PC-3 (cell line): ENCODE results near the gene RREB1. TPM values are rescaled to one million over a fixed set of nuclear protein-coding genes. Genes with fewer than 3 reads are reported as not detected.

Experiments used
- ATAC-seq: fragments of 200-7000 bp; cut with Tn5 transposase; 2 replicates; pipeline ENCODE4 v1.9.1; 2020; ENCODE audit warnings: mild to moderate bottlenecking, moderate library complexity
- BruUV-seq: library from RNA; stranded (reverse); fragments of 400-500 nt; replicated peaks from 2 replicates; lab custom pipeline; 2021; lab: Mats Ljungman, UMichigan
- CTCF ChIA-PET: fragments of 300-600 bp; sonication (Branson Sonifier 250); formaldehyde crosslinking; loops from one replicate; lab custom pipeline; 2022; ENCODE audit warnings: antibody characterized with exemption; lab: Charles Lee
- POLR2A ChIA-PET: fragments of 300-600 bp; sonication (Branson Sonifier 250); formaldehyde crosslinking; loops from one replicate; lab custom pipeline; 2022; ENCODE audit warnings: antibody characterized with exemption; ENCODE audit not compliant: unreplicated experiment; lab: Charles Lee
- DNase-seq: peaks from one replicate; pipeline ENCODE4 v3.0.0-alpha.2; 2015
- H2AFZ ChIP-seq: fragments of 300-600 bp; sonication (generic); 2 replicates; pipeline ENCODE4 v1.6.0; 2016; ENCODE audit warnings: antibody characterized with exemption, low read length
- H3F3A ChIP-seq: fragments of 300-600 bp; sonication (generic); one replicate; pipeline ENCODE4 v1.6.0; 2017; ENCODE audit warnings: antibody characterized with exemption, low read length, control low read depth, mild to moderate bottlenecking; ENCODE audit not compliant: unreplicated experiment
- H3K27ac ChIP-seq: fragments of 300-600 bp; sonication (generic); 2 replicates; pipeline ENCODE4 v1.5.1; 2016; ENCODE audit warnings: mild to moderate bottlenecking, low read length
- H3K27me3 ChIP-seq: fragments of 300-600 bp; sonication (generic); 2 replicates; pipeline ENCODE4 v1.6.1; 2016; ENCODE audit warnings: low read length, mixed read lengths
- H3K36me3 ChIP-seq: fragments of 300-600 bp; sonication (generic); 2 replicates; pipeline ENCODE4 v1.6.1; 2016; ENCODE audit warnings: low read depth, mixed run types, low read length, mixed read lengths
- H3K4me1 ChIP-seq: fragments of 300-600 bp; sonication (generic); 2 replicates; pipeline ENCODE4 v1.5.1; 2016; ENCODE audit warnings: low read length; ENCODE audit not compliant: insufficient read depth
- H3K4me2 ChIP-seq: fragments of 300-600 bp; sonication (generic); 2 replicates; pipeline ENCODE4 v1.6.0; 2016; ENCODE audit warnings: low read length
- H3K4me3 ChIP-seq: fragments of 300-600 bp; sonication (generic); 2 replicates; pipeline ENCODE4 v1.5.1; 2016; ENCODE audit warnings: mild to moderate bottlenecking, low read length, mixed read lengths
- H3K79me2 ChIP-seq: fragments of 300-600 bp; sonication (generic); 2 replicates; pipeline ENCODE4 v1.6.1; 2017; ENCODE audit warnings: low read length, mixed read lengths
- H3K9ac ChIP-seq: fragments of 300-600 bp; sonication (generic); 2 replicates; pipeline ENCODE4 v1.6.0; 2016; ENCODE audit warnings: mild to moderate bottlenecking, low read length
- H3K9me2 ChIP-seq: fragments of 300-600 bp; sonication (generic); replicated peaks from 2 replicates; pipeline ENCODE4 v1.6.1; 2016; ENCODE audit warnings: mixed run types, low read length, mixed read lengths
- H3K9me3 ChIP-seq: fragments of 300-600 bp; sonication (generic); 2 replicates; pipeline ENCODE4 v1.6.1; 2016; ENCODE audit warnings: low read length, mixed read lengths
- H4K20me1 ChIP-seq: fragments of 300-600 bp; sonication (generic); 2 replicates; pipeline ENCODE4 v1.6.1; 2016; ENCODE audit warnings: low read length, mixed read lengths
- CTCF ChIP-seq: fragments of 300-600 bp; sonication (generic); conservative IDR thresholded peaks from 2 replicates; pipeline ENCODE4 v1.5.1; 2017; ENCODE audit warnings: antibody characterized with exemption, low read depth, mild to moderate bottlenecking, low read length
- EZH2 ChIP-seq: fragments of 300-600 bp; sonication (generic); IDR thresholded peaks from one replicate; pipeline ENCODE4 v1.6.1; 2017; ENCODE audit warnings: antibody characterized with exemption, mild to moderate bottlenecking, low read length; ENCODE audit not compliant: unreplicated experiment
- EZH2phosphoT487 ChIP-seq: fragments of 300-600 bp; sonication (generic); IDR thresholded peaks from 2 replicates; pipeline ENCODE4 v1.6.1; 2018; ENCODE audit warnings: mild to moderate bottlenecking, antibody characterized with exemption, low read length, borderline replicate concordance
- intact Hi-C: fragments of 100-400 bp; cut with micrococcal nuclease; formaldehyde crosslinking; loops from 2 replicates; pipeline ENCODE4 v1.9.0; 2023
- total RNA-seq: library from RNA; depleted of rRNA; stranded (reverse); fragments of >200 nt; gene quantifications from 2 replicates; pipeline ENCODE4 v1.2.3, GENCODE V29; 2014

RREB1 gene
- total RNA-seq, 1 experiment from 2014 or later, result 26.0 TPM

GRCh38 chr6:7216941-7217621, 109.3 kb downstream of the RREB1 start:
- no peak overlapping the region for H3K4me3 ChIP-seq
- H3K27ac ChIP-seq, result no peak overlapping the region
- no peak overlapping the region for H3K4me2 ChIP-seq
- no peak for TF ChIP-seq EZH2
- CTCF ChIA-PET, result interaction anchor here (0.5 kb wide), 1 partner anchor 19 kb away, joined by 3 read pairs; no protein-coding TSS in a partner anchor
- no peaks in the 10 kb centered on the region for H3K9me3 ChIP-seq
- peaks cover 6% of the 10 kb centered on the region; the same call in 1 of the 2 replicates for H3K4me1 ChIP-seq
- no peaks in the 10 kb centered on the region for H3K9me2 ChIP-seq
- H3K9ac ChIP-seq, result no peak overlapping the region
- H2AFZ ChIP-seq, result no peak overlapping the region
- no peaks in the 10 kb centered on the region for H3F3A ChIP-seq
- intact Hi-C loops, result no loop called here
- DNase-seq (no peak), ATAC-seq (no peak)
- BruUV-seq, result no TSS peak
- H4K20me1 ChIP-seq, result no peaks in the 10 kb centered on the region
- H3K36me3 ChIP-seq, result peaks cover 57% of the 10 kb centered on the region
- H3K27me3 ChIP-seq, result no peaks in the 10 kb centered on the region
- POLR2A ChIA-PET, result no interaction called here
- H3K79me2 ChIP-seq, result no peaks in the 10 kb centered on the region

- ATAC-seq (no peak), DNase-seq (no peak)
- Histone ChIP-seq H3K4me3 (no peak overlapping the region), H3K9ac (no peak overlapping the region), H3K9me2 (no peaks in the 10 kb centered on the region), H3K9me3 (no peaks in the 10 kb centered on the region), H3F3A (no peaks in the 10 kb centered on the region), H4K20me1 (no peaks in the 10 kb centered on the region), H3K36me3 (peaks cover 51% of the 10 kb centered on the region), H3K27me3 (no peaks in the 10 kb centered on the region), H3K79me2 (no peaks in the 10 kb centered on the region), H3K4me2 (no peak overlapping the region), H3K4me1 (peaks cover 6% of the 10 kb centered on the region; the same call in 1 of the 2 replicates), H3K27ac (no peak overlapping the region), H2AFZ (no peak overlapping the region)
- TF ChIP-seq EZH2, result no peak
- TF ChIP-seq EZH2phosphoT487, result no peak
- no peak; the same call in 1 of the 2 replicates for TF ChIP-seq CTCF
- POLR2A ChIA-PET, result no interaction called here
- intact Hi-C loops, result no loop called here
- CTCF ChIA-PET, result interaction anchor here (0.6 kb wide), 4 partner anchors 23 to 121 kb away, joined by 3 to 8 read pairs (median 5); no protein-coding TSS in a partner anchor
- no TSS peak for BruUV-seq
Measured at GRCh38 chr6:7218406-7218988, 110.7 kb downstream of the RREB1 start.

- Histone ChIP-seq H4K20me1 (no peaks in the 10 kb centered on the region), H3K79me2 (no peaks in the 10 kb centered on the region), H3K9ac (no peak overlapping the region), H3F3A (no peaks in the 10 kb centered on the region), H3K4me1 (peaks cover 6% of the 10 kb centered on the region; the same call in 1 of the 2 replicates), H3K4me2 (no peak overlapping the region), H3K36me3 (peaks cover 44% of the 10 kb centered on the region), H2AFZ (no peak overlapping the region), H3K4me3 (no peak overlapping the region), H3K27ac (peak overlapping the region; percentile 23; the same call in 1 of the 2 replicates), H3K9me3 (no peaks in the 10 kb centered on the region), H3K27me3 (no peaks in the 10 kb centered on the region), H3K9me2 (no peaks in the 10 kb centered on the region)
- CTCF ChIA-PET, result interaction anchor here (0.6 kb wide), 1 partner anchor 22 kb away, joined by 3 read pairs; no protein-coding TSS in a partner anchor
- DNase-seq (peak; percentile 42), ATAC-seq (peak; percentile 84)
- no peak for TF ChIP-seq EZH2
- TF ChIP-seq EZH2phosphoT487, result no peak
- POLR2A ChIA-PET, result no interaction called here
- BruUV-seq, result no TSS peak
- intact Hi-C loops, result no loop called here
Measured at GRCh38 chr6:7219310-7219709, 111.5 kb downstream of the RREB1 start.
